GM12874 (cell line): ENCODE results near the gene SLC19A3.
"Not testable (repeated sequence)": the region's sequence is repeated elsewhere in the genome, so short reads cannot be mapped to it uniquely, and the experiment has no call there.

ENCODE experiments used
- TF ChIP-seq, protein P1 (sequence below): IDR thresholded peaks from 2 replicates; pipeline ENCODE4 v1.5.1; 2011; ENCODE audit warnings: low read depth, mild to moderate bottlenecking, control low read depth, low read length, moderate library complexity; ENCODE audit not compliant: insufficient read depth

SLC19A3 gene

GRCh38 chr2:227696990-227697679, 20.7 kb downstream of the SLC19A3 start:
- TF ChIP-seq, protein P1, sequence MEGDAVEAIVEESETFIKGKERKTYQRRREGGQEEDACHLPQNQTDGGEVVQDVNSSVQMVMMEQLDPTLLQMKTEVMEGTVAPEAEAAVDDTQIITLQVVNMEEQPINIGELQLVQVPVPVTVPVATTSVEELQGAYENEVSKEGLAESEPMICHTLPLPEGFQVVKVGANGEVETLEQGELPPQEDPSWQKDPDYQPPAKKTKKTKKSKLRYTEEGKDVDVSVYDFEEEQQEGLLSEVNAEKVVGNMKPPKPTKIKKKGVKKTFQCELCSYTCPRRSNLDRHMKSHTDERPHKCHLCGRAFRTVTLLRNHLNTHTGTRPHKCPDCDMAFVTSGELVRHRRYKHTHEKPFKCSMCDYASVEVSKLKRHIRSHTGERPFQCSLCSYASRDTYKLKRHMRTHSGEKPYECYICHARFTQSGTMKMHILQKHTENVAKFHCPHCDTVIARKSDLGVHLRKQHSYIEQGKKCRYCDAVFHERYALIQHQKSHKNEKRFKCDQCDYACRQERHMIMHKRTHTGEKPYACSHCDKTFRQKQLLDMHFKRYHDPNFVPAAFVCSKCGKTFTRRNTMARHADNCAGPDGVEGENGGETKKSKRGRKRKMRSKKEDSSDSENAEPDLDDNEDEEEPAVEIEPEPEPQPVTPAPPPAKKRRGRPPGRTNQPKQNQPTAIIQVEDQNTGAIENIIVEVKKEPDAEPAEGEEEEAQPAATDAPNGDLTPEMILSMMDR, result no peak

DNA sequence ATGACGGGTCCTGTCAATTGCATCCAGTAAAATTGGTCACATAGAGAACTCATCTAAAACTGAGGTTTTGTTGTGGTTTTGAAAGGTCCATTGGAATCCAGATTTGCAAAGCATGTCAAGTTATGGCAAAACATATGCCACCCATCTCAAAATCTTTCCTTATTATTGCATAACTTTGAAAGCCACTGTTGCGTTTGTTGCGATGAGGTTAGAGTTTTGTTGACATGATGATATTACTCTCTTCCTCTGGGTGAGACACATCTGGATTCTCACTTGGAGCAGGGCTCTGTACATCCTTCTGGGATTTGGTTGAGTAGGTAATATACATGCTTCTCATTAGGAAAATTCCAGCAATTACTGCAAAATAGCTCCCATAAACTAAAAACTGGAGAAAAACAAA, 30.6 kb downstream of the SLC19A3 start:
- TF ChIP-seq, protein P1, result no peak

GRCh38 chr2:227684258-227684657, 33.6 kb downstream of the SLC19A3 start:
- TF ChIP-seq, protein P1, result no peak

GRCh38 chr2:227677928-227678327, 39.9 kb downstream of the SLC19A3 start:
- TF ChIP-seq, protein P1, result no peak

- TF ChIP-seq, protein P1, result no peak
These were observed 43.3 kb downstream of the SLC19A3 start for GRCh38 chr2:227674485-227674884.

DNA sequence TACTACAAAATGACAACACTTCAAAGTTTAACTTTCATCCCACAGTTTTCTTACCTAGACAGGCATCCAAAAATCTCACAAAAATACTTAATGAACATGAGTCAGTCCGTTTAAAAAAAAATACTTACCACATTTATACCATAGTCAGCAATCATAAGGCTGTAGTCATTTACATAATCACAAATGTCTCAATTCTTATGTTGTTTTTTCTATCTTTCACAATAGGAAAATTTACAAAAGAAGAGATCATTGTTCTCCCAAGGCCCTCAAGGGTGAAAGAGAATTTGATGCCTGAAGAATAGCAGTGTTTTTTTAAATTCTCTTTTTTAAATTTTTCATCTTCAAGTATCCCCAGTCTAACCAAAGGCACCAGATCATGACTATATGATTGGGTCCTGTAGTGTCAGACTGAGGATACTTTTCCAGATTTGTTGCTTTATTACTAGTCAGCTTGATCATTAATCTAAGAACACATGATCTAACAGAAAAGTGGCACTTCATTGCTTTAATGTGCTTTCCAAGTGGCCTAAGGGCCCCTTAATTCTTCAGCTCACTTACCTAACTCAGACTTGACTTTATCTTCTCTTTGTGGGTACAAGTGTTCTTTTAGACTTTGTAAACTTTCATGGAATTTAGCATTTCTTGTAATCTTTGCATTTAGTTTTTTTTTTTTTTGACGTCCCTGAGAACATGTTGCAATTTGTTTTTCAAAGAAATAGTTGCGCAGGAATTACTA, 46.5 kb downstream of the SLC19A3 start:
- TF ChIP-seq, protein P1, result no peak

- TF ChIP-seq, protein P1, result not testable (repeated sequence)
These were observed 51.1 kb downstream of the SLC19A3 start, which contains the start of gene SCYGR5 for GRCh38 chr2:227666631-227667170. TSS of gene SCYGR5 (plus strand) at chr2:227666804. CDS start at chr2:227666804, 0 bp downstream.
